ENCODE data around the gene ARHGAP24.

Gene ARHGAP24

DNA sequence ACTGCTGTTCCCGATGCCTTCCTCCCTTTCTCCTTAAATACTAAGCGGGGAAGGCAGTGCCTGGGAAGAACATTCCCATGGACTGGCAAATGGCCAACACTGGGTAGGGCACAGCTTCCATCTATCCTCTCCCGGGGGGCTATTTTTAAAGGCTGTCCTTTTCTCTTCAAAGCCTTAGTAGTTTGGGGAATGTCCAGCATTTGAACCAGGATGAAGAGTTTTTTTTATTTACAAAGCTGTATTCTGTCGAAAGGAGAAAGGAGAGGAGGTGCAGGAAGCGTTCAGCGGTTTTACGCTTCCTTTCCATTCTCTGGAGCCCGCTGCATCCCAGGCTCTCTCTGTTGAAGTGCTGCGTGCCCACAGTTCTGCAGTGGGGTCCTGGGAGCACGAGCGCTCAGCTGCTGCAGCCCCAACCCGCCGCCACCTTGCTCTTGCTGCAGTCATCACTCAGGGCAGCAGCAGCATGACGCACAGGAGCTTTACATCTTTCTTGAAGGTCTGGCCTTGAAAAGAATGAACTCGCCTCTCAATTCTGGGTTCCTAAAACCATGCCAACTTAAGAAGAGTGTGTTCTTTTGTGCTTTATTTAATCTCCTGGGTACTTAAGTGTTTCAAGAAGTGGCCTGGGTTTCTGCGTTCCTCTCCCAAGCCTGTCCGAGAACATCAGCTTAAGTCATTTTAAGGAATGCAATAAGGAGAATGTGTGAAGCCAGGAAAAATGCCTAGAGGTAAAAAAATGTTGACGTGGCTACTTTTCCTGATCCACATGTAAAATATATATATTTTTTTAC lies 457.7 kb downstream of the ARHGAP24 start:
- TF ChIP-seq CTCF (IDR thresholded peaks at IDR 0.05; ENCODE audit: borderline replicate concordance, insufficient read depth, low read depth, low read length): no peak
- no peak overlapping the region for H3K4me3 ChIP-seq (ENCODE audit: low read depth, low read length)

GRCh38 chr4:85933291-85933640 lies 458.3 kb downstream of the ARHGAP24 start:
- TF ChIP-seq CTCF (IDR thresholded peaks at IDR 0.05; ENCODE audit: borderline replicate concordance, insufficient read depth, low read depth, low read length): no peak

GRCh38 chr4:85937507-85937906 lies 462.6 kb downstream of the ARHGAP24 start:
- no peak overlapping the region for H3K4me3 ChIP-seq (ENCODE audit: low read depth, low read length)
- TF ChIP-seq CTCF (IDR thresholded peaks at IDR 0.05; ENCODE audit: borderline replicate concordance, insufficient read depth, low read depth, low read length): no peak

More at GRCh38 chr4:85933291-85933640, 458.3 kb downstream of the ARHGAP24 start:
- no peak overlapping the region for H3K4me3 ChIP-seq (ENCODE audit: low read depth, low read length)

GRCh38 chr4:85938062-85938461 lies 463.1 kb downstream of the ARHGAP24 start:
- TF ChIP-seq CTCF (IDR thresholded peaks at IDR 0.05; ENCODE audit: borderline replicate concordance, insufficient read depth, low read depth, low read length): no peak
- no peak overlapping the region for H3K4me3 ChIP-seq (ENCODE audit: low read depth, low read length)

- no peak overlapping the region for H3K4me3 ChIP-seq (ENCODE audit: low read depth, low read length)
These were observed 464.0 kb downstream of the ARHGAP24 start for GRCh38 chr4:85938902-85939301.

DNA sequence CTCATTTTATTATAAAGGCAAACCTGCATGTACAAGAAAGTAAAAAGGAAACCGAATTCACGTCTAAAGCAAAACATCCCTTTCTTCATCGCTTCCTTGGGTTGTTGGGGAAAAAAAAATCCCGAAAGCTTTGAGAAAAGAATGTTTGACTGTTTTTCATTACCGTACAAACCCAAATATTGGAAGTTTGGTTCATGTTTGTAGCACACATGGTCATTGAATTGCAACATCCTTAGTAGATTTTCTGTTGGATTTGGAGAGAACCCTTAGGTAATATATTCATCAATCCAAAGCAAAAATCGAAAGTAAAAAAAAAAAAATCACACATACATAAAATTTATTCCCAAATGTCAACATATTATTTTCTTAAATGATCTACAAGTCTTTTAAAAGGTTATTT lies 464.6 kb downstream of the ARHGAP24 start:
- no peak for TF ChIP-seq CTCF (IDR thresholded peaks at IDR 0.05; ENCODE audit: borderline replicate concordance, insufficient read depth, low read depth, low read length)
- no peak overlapping the region for H3K4me3 ChIP-seq (ENCODE audit: low read depth, low read length)

More at GRCh38 chr4:85938902-85939301, 464.0 kb downstream of the ARHGAP24 start:
- no peak for TF ChIP-seq CTCF (IDR thresholded peaks at IDR 0.05; ENCODE audit: borderline replicate concordance, insufficient read depth, low read depth, low read length)

DNA sequence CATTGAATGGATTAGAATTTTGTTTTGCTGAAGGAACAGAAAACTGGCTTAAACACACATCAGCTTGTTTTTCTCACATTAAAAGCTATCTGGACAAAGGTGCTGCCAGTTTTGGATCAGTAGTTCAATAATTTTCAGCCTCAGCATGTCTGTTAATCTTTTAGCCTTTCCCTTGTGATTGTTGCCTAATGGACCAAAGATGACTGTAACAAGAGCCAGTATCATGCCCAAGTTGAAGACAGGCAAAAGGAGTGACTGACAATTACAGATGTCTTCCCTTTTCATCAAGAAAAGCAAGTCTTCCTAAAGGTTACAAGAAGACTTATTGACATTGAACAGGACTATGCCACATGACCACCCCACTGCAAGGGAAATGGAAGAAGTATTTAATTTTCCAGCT lies 465.2 kb downstream of the ARHGAP24 start:
- no peak for TF ChIP-seq CTCF (IDR thresholded peaks at IDR 0.05; ENCODE audit: borderline replicate concordance, insufficient read depth, low read depth, low read length)

More for the DNA sequence above, 465.2 kb downstream of the ARHGAP24 start:
- no peak overlapping the region for H3K4me3 ChIP-seq (ENCODE audit: low read depth, low read length)
